Mucosa of descending colon (tissue), 3 donors: ENCODE measurements around the gene TMEM54. TPM values are rescaled to one million over a fixed set of nuclear protein-coding genes. Genes with fewer than 3 reads are reported as not detected.

Experiments used
- ATAC-seq: fragments of 200-7000 bp; cut with Tn5 transposase; one replicate; pipeline ENCODE4 v1.9.1; 2020; ENCODE audit warnings: mild to moderate bottlenecking, moderate library complexity
- DNase-seq, 3 donors: peaks; one replicate each; pipeline ENCODE4 v3.0.0-alpha.2; 2020
- H3K36me3 ChIP-seq: fragments of 200-600 bp; one replicate; pipeline ENCODE4 v1.8.0; 2021; ENCODE audit warnings: low read depth, mild to moderate bottlenecking
- H3K4me1 ChIP-seq: fragments of 200-600 bp; one replicate; pipeline ENCODE4 v1.8.0; 2021; ENCODE audit warnings: low read depth, mild to moderate bottlenecking
- H3K4me3 ChIP-seq: fragments of 200-600 bp; one replicate; pipeline ENCODE4 v1.8.0; 2021; ENCODE audit warnings: mild to moderate bottlenecking
- H3K9me3 ChIP-seq: fragments of 200-600 bp; one replicate; pipeline ENCODE4 v1.8.0; 2021; ENCODE audit warnings: mild to moderate bottlenecking
- CTCF ChIP-seq: fragments of 200-600 bp; IDR thresholded peaks from one replicate; pipeline ENCODE4 v1.8.0; 2022; ENCODE audit warnings: antibody characterized with exemption, mild to moderate bottlenecking
- intact Hi-C, 2 donors: fragments of 100-400 bp; cut with DNase I in 1 of 2; cut with micrococcal nuclease in 1 of 2; formaldehyde crosslinking; loops; one replicate each; pipeline versions ENCODE4 v1.11.0 to v1.11.1; 2022; cut with DNase I, micrococcal nuclease
- total RNA-seq, 3 donors: library from RNA; stranded (reverse); fragmentation: NEBNext Ultra II Directional in 2 of 3; extraction: Animal tissue kit (Norgen Biotek cat#: 25700) in 2 of 3; gene quantifications; one replicate each; pipeline versions ENCODE4 v1.2.1 to v1.2.4, GENCODE V29; 2021 to 2023
- donor health status: DM: no; HTN: no; CAD: no; lungs with moderate emphysema.
- donor health status: DM: no; HTN: no; CAD: no.
- donor health status: DM: no; HTN: yes; CAD: no.

The TMEM54 gene
- total RNA-seq, 3 donors from 2014 or later, result 426 to 995 (median 483) TPM

- Histone ChIP-seq H3K4me3 (no peak overlapping the region), H3K9me3 (no peaks in the 10 kb centered on the region), H3K4me1 (peaks cover 2% of the 10 kb centered on the region), H3K36me3 (no peaks in the 10 kb centered on the region)
- no peak for DNase-seq
- intact Hi-C loops, result no loop called here
- TF ChIP-seq CTCF, result no peak
- no peak for ATAC-seq
Measured at GRCh38 chr1:32874860-32875752, 26.1 kb downstream of the TMEM54 start.

GRCh38 chr1:32873484-32873883, 27.7 kb downstream of the TMEM54 start:
- Histone ChIP-seq H3K36me3 (no peaks in the 10 kb centered on the region), H3K4me1 (peaks cover 2% of the 10 kb centered on the region), H3K9me3 (no peaks in the 10 kb centered on the region), H3K4me3 (no peak overlapping the region)
- DNase-seq, result no peak
- TF ChIP-seq CTCF, result no peak
- ATAC-seq, result no peak
- intact Hi-C loops, result no loop called here

- H3K4me1 ChIP-seq, result peaks cover 2% of the 10 kb centered on the region
- intact Hi-C loops, result no loop called here
Measured at GRCh38 chr1:32872192-32872460, 29.1 kb downstream of the TMEM54 start.

GRCh38 chr1:32871364-32872191, 29.6 kb downstream of the TMEM54 start:
- peaks cover 2% of the 10 kb centered on the region for H3K4me1 ChIP-seq
- TF ChIP-seq CTCF, result no peak
- peak; percentile 3 for ATAC-seq
- no peaks in the 10 kb centered on the region for H3K36me3 ChIP-seq
- intact Hi-C loops, result no loop called here
- DNase-seq, result no peak
- H3K9me3 ChIP-seq, result no peaks in the 10 kb centered on the region
- H3K4me3 ChIP-seq, result no peak overlapping the region

More at GRCh38 chr1:32872192-32872460, 29.1 kb downstream of the TMEM54 start:
- DNase-seq (no peak), ATAC-seq (no peak)
- no peak for TF ChIP-seq CTCF
- H3K36me3 ChIP-seq, result no peaks in the 10 kb centered on the region
- no peaks in the 10 kb centered on the region for H3K9me3 ChIP-seq
- H3K4me3 ChIP-seq, result no peak overlapping the region

- intact Hi-C loops, result no loop called here
- Histone ChIP-seq H3K4me1 (peaks cover 2% of the 10 kb centered on the region), H3K36me3 (no peaks in the 10 kb centered on the region), H3K9me3 (no peaks in the 10 kb centered on the region), H3K4me3 (no peak within 1 kb of the TSS)
- no peak for TF ChIP-seq CTCF
- DNase-seq (no peak), ATAC-seq (peak; percentile 43)
Measured at GRCh38 chr1:32870615-32871363, 30.4 kb downstream of the TMEM54 start, which contains the start of gene FNDC5. Gene FNDC5 (minus strand): TSS chr1:32870912.
